HG03378 (cell line): Measurements from ENCODE around the gene MRPL9.

Experiments
- ATAC-seq: cut with Tn5 transposase; IDR thresholded peaks from one replicate; pipeline ENCODE4 v1.9.1; 2021; ENCODE audit warnings: mild to moderate bottlenecking, moderate library complexity; ENCODE audit not compliant: unreplicated experiment

Gene MRPL9

DNA sequence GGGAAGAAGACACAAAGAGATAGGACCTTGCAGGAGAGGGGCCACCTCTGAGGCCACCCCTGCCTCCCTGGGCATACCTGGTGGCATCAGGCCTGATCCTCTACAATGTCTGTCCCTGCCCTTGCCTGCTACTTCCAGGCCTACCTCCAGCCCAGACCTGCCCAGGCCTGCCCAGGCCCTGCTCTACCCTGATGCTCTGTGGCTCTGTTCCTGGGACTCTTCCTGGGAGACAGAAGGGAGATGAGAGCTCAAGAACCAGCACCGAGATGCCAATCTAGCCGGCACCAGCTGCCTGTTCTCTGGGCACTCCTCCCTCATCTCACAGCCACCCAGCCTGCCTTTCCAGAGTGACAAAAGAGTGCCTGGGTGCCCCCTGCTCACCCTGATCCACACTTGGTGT is 49.4 kb downstream of the MRPL9 start:
- ATAC-seq = no peak

GRCh38 chr1:151713044-151713443 is 50.3 kb downstream of the MRPL9 start:
- ATAC-seq = no peak

GRCh38 chr1:151711951-151712350 is 51.3 kb downstream of the MRPL9 start:
- no peak for ATAC-seq

- no peak for ATAC-seq
These were observed 52.1 kb downstream of the MRPL9 start for GRCh38 chr1:151711044-151711800.

DNA sequence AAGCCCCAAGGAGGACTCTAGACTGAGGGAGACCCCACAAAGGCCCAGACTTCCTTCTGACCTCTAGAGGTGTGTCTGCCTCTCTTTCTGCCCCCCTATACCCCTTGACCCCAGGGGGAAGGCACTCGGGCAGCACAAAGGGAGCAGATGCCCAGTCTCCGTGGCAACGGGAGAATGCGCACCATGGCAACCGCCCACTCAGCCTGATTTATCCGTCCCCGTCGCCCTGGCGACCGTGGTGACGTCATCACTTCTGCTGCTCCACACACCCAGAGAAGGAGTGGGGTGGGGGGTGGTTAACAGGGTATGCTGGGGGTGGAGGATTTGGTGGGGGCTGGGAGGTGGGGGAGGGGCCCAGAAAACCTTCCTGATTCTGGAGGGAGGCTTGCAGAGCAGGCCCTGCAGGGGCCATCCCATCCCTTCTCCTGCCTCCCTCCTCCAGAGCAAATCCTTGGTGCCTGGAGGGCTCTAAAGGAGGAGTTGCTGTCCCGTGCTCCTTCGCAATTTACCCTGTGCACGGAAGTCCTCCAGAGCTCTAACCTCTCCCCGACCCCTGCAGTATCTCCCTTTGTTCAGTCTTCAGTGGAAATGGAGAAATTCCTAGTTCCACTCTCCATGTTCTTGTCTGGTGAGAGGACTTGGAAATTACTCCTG is 53.0 kb downstream of the MRPL9 start:
- no peak for ATAC-seq
